Measurements from ENCODE around the gene LMF2.

LMF2 gene

DNA sequence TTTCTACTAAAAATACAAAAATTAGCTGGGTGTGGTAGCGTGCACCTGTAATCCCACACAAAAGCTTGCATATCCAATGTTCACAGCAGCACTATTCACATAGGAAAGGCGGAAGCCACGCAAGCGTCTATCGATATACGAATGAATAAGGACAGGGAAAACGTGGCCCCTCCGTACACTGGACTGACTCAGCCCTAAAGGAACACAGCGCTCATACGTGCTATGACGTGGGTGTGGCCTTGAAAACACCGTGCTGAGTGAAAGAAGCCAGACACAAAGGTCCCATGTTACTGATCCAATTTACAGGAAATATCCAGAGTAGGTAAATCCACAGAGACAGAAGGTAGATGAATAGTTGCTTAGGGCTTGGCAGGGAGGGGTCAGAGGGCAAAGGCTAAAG, 7.0 kb downstream of the LMF2 start:
- no peak for TF ChIP-seq BHLHE40 (IDR thresholded peaks at IDR 0.05; ENCODE audit: borderline replicate concordance)
- no peak for TF ChIP-seq LEF1 (IDR thresholded peaks at IDR 0.05; ENCODE audit: borderline replicate concordance)
- TF ChIP-seq ZNF384 (IDR thresholded peaks at IDR 0.05): no peak
- no peak for TF ChIP-seq CTBP1 (IDR thresholded peaks at IDR 0.05; ENCODE audit: borderline replicate concordance)
- no peak for TF ChIP-seq HDGF (IDR thresholded peaks at IDR 0.05; ENCODE audit: borderline replicate concordance)
- no peak for TF ChIP-seq ELF4 (IDR thresholded peaks at IDR 0.05)
- TF ChIP-seq FOXA1 (IDR thresholded peaks at IDR 0.05): no peak
- TF ChIP-seq FOXM1 (IDR thresholded peaks at IDR 0.05; ENCODE audit: borderline replicate concordance): no peak
- TF ChIP-seq, protein P1, sequence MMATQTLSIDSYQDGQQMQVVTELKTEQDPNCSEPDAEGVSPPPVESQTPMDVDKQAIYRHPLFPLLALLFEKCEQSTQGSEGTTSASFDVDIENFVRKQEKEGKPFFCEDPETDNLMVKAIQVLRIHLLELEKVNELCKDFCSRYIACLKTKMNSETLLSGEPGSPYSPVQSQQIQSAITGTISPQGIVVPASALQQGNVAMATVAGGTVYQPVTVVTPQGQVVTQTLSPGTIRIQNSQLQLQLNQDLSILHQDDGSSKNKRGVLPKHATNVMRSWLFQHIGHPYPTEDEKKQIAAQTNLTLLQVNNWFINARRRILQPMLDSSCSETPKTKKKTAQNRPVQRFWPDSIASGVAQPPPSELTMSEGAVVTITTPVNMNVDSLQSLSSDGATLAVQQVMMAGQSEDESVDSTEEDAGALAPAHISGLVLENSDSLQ (IDR thresholded peaks at IDR 0.05): no peak
- no peak for TF ChIP-seq ARNT (IDR thresholded peaks at IDR 0.05)
- TF ChIP-seq TARDBP (IDR thresholded peaks at IDR 0.05): no peak
- TF ChIP-seq NFRKB (IDR thresholded peaks at IDR 0.05): no peak
- no peak for TF ChIP-seq SP1 (IDR thresholded peaks at IDR 0.05)
- TF ChIP-seq FOXK2 (IDR thresholded peaks at IDR 0.05): no peak
- TF ChIP-seq L3MBTL2 (conservative IDR thresholded peaks at IDR 0.05): no peak
- DNase-seq (ENCODE audit: extremely low spot score): no peak
- ChIA-PET CTCF (no interaction called here), POLR2A (interaction anchor here (2.8 kb wide), 1 partner anchor 25 kb away, joined by 9 read pairs; the partner anchor contains the start of gene SCO2)

DNA sequence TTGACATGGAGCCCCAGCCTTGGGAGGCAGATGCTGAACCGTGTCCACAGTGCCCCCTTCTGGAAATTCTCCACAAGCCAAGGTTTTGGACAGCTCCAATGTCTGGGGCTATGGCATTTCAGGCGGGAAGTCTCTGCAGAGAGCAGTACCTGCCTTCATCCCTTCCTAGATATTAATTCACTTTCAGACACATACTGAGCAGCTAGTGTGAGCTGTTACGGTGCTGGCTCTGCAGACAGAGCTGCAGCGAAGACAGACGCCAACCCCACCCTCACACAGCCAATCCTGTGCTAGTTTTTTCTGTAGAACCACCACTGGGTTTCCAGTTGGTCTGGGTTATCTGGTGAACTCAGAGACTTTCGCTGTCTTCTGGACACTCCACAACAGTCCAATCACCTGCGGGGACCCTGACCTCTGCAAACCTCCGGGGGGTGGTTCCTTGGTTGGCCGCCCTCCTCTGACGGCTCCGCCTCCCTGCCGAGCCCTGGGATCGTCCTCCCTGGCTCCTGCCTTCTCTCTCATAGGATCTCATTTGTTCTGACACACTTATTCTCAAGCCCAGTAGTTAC, 9.1 kb downstream of the LMF2 start:
- no peak for TF ChIP-seq L3MBTL2 (conservative IDR thresholded peaks at IDR 0.05)
- no peak for TF ChIP-seq ZNF384 (IDR thresholded peaks at IDR 0.05)
- TF ChIP-seq TARDBP (IDR thresholded peaks at IDR 0.05): no peak
- TF ChIP-seq LEF1 (IDR thresholded peaks at IDR 0.05; ENCODE audit: borderline replicate concordance): no peak
- TF ChIP-seq BHLHE40 (IDR thresholded peaks at IDR 0.05; ENCODE audit: borderline replicate concordance): no peak
- no peak for TF ChIP-seq HDGF (IDR thresholded peaks at IDR 0.05; ENCODE audit: borderline replicate concordance)
- TF ChIP-seq ARNT (IDR thresholded peaks at IDR 0.05): no peak
- DNase-seq (ENCODE audit: extremely low spot score): peak; percentile 77
- ChIA-PET POLR2A (interaction anchor here (0.9 to 2.0 kb wide), 5 partner anchors 9 to 27 kb away, joined by 4 to 19 read pairs (median 4); partner anchors contain the start of genes LMF2, NCAPH2 and SCO2), CTCF (interaction anchor here (0.8 to 1.8 kb wide), 8 partner anchors 8 to 256 kb away, joined by 3 to 12 read pairs (median 4); partner anchors contain the start of genes LMF2, MIOX and NCAPH2)

DNA sequence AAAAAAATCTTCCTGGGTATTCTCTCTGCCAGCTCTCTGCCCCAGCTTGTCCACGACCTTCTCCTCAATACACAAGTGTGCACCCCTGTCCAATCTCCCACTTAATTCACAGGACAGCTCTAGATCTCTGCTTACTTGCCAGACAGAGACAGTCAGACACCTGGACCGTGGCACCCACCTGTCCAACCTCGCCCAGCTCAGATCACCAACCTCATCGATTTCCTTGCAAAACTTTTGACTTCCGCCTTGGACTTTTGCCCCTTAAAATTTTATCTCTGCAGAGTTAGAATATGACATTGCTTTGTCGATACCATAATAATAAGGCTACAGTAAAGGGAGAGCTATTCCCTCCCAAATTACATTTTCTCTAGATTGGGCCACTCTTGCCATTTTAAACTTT, 10.4 kb downstream of the LMF2 start:
- ChIA-PET POLR2A (interaction anchor here (0.8 to 2.0 kb wide), 3 partner anchors 11 to 28 kb away, joined by 3 to 19 read pairs (median 5); partner anchors contain the start of genes LMF2, NCAPH2 and SCO2), CTCF (interaction anchor here (0.5 to 1.8 kb wide), 5 partner anchors 25 to 276 kb away, joined by 3 to 12 read pairs (median 9); partner anchors contain the start of gene SCO2)
- no peak for TF ChIP-seq ELF4 (IDR thresholded peaks at IDR 0.05)
- TF ChIP-seq, protein P1 (IDR thresholded peaks at IDR 0.05): no peak
- TF ChIP-seq ZNF384 (IDR thresholded peaks at IDR 0.05): no peak
- no peak for TF ChIP-seq TARDBP (IDR thresholded peaks at IDR 0.05)
- no peak for TF ChIP-seq ARNT (IDR thresholded peaks at IDR 0.05)
- TF ChIP-seq SUZ12 (IDR thresholded peaks at IDR 0.05): no peak
- no peak for TF ChIP-seq FOXM1 (IDR thresholded peaks at IDR 0.05; ENCODE audit: borderline replicate concordance)
- DNase-seq (ENCODE audit: extremely low spot score): no peak

DNA sequence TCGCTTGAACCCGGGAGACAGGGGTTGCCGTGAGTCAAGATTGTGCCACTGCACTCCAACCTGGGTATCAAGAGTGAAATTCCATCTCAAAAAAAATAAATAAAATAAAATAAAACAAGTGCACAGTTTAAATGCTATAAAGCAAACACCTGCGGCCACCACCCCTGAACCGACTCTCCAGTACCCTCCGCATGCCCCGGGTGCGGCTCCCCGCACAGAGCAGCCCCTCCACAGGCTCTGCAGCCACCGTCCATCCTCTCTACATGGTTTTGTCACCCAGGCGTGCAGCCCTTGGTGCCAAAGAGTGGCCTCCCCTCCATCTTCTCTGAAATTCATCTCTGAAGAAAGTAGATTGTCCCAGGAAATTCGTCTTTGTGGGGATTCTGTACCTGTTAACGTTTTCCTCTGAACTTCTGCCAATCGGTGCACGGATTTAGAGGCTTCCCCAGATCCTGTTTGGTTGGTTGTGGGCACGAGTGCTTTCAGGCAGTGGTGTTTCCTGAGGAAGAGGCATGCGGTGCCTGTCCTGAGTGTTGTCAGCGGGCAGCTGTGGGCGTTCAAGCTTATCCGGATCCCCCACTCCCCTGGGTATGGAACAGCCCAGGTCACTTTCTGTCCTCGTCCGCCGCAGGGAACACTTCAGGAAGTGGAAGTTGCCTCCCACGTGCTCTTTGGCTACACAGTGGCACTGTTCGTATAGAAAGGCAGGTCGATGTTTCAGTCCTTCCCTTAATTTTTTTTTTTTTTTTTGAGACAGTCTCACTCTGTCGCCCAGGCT, 16.8 kb downstream of the LMF2 start:
- POLR2A ChIA-PET: no interaction called here
- CTCF ChIA-PET: interaction anchor here (0.8 kb wide), 1 partner anchor 10 kb away, joined by 4 read pairs; no protein-coding TSS in a partner anchor
- no peak for DNase-seq (ENCODE audit: extremely low spot score)
- TF ChIP-seq ELF4 (IDR thresholded peaks at IDR 0.05) (no peak), LEF1 (IDR thresholded peaks at IDR 0.05; ENCODE audit: borderline replicate concordance) (no peak), ZNF384 (IDR thresholded peaks at IDR 0.05) (no peak), NFRKB (IDR thresholded peaks at IDR 0.05) (no peak), TARDBP (IDR thresholded peaks at IDR 0.05) (no peak)
- TF ChIP-seq, protein P1 (IDR thresholded peaks at IDR 0.05): no peak

DNA sequence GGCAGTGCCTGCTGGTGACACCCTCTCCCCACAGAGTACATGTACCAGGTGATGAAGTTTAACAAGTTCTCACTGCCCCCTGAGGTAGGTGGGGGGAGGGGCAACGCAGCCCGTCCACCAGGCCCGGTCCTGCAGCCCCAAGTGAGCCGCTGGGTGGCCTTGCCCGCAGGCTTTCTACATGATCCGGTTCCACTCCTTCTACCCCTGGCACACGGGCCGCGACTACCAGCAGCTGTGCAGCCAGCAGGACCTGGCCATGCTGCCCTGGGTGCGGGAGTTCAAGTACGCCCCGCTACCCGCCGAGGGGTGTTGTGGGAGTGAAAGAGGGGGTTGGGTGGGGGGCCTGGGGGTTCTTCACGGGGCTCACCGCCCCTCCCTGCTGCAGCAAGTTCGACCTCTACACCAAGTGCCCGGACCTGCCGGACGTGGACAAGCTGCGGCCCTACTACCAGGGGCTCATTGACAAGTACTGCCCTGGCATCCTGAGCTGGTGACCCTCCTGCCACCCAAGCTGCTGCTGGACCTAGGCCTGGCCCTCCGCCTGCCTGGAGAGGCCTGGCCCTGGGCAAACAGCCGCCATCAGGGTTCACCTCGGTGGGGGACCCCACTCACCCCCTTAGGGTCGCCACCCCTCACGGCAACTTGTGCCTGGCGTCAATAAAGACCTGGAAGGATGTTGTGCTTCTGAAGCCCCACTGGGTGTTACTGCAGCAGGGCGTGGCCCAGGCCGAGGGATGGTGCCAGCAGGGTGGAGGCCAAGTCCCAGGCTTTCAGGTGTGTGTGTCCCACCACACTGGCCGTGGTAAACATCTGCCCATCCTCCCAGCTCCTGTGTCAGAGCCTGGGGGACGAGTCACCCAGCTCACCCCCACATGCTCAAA, 17.9 kb downstream of the LMF2 start:
- DNase-seq (ENCODE audit: extremely low spot score): no peak
- TF ChIP-seq FOXM1 (IDR thresholded peaks at IDR 0.05; ENCODE audit: borderline replicate concordance) (no peak), LEF1 (IDR thresholded peaks at IDR 0.05; ENCODE audit: borderline replicate concordance) (no peak), ARNT (IDR thresholded peaks at IDR 0.05) (no peak), ELF4 (IDR thresholded peaks at IDR 0.05) (no peak), TARDBP (IDR thresholded peaks at IDR 0.05) (no peak)
- TF ChIP-seq, protein P1 (IDR thresholded peaks at IDR 0.05): no peak
- CTCF ChIA-PET: interaction anchor here (0.8 kb wide), 1 partner anchor 9 kb away, joined by 4 read pairs; no protein-coding TSS in a partner anchor
- POLR2A ChIA-PET: no interaction called here
